WTC11 (cell line): ENCODE measurements around the gene ATP9A. TPM values are rescaled to one million over a fixed set of nuclear protein-coding genes. Genes with fewer than 3 reads are reported as not detected.
"Not testable (repeated sequence)": the region's sequence is repeated elsewhere in the genome, so short reads cannot be mapped to it uniquely, and the experiment has no call there.

Experiments used
- ATAC-seq: fragments of 200-7000 bp; cut with Tn5 transposase; 2 replicates; pipeline ENCODE4 v1.10.0; 2021; ENCODE audit warnings: mild to moderate bottlenecking, moderate library complexity
- CTCF ChIA-PET: fragments of 300-600 bp; sonication (Branson Sonifier 250); formaldehyde crosslinking; loops from one replicate; lab custom pipeline; 2021; ENCODE audit warnings: antibody characterized with exemption; lab: Charles Lee
- POLR2A ChIA-PET: fragments of 350-600 bp; sonication (Branson Sonifier 250); formaldehyde crosslinking; loops from one replicate; lab custom pipeline; 2021; ENCODE audit warnings: antibody characterized with exemption; lab: Charles Lee
- DNase-seq: peaks from one replicate; pipeline ENCODE4 v3.0.0; 2021; ENCODE audit warnings: low spot score
- H3K27ac Mint-ChIP-seq: 2 replicates; pipeline ENCODE4 v1.8.0; 2021; ENCODE audit warnings: mixed read lengths
- H3K27me3 Mint-ChIP-seq: 2 replicates; pipeline ENCODE4 v1.8.0; 2021; ENCODE audit warnings: low read depth, mild to moderate bottlenecking, moderate library complexity, mixed read lengths
- H3K36me3 Mint-ChIP-seq: 2 replicates; pipeline ENCODE4 v1.8.0; 2021; ENCODE audit warnings: mixed read lengths
- H3K4me1 Mint-ChIP-seq: 2 replicates; pipeline ENCODE4 v1.8.0; 2022; ENCODE audit warnings: mixed read lengths
- H3K4me3 Mint-ChIP-seq: 2 replicates; pipeline ENCODE4 v1.8.0; 2021; ENCODE audit warnings: mild to moderate bottlenecking, moderate library complexity, mixed read lengths
- H3K9me3 Mint-ChIP-seq: 2 replicates; pipeline ENCODE4 v1.8.0; 2021; ENCODE audit warnings: mixed read lengths
- ATF1 ChIP-seq: sonication (generic); formaldehyde crosslinking; IDR thresholded peaks from 2 replicates; pipeline ENCODE4 v1.8.1; 2023; ENCODE audit warnings: mild to moderate bottlenecking, moderate library complexity, missing genetic modification reagents
- ATF2 ChIP-seq: sonication (generic); formaldehyde crosslinking; IDR thresholded peaks from 2 replicates; pipeline ENCODE4 v1.8.1; 2022; ENCODE audit warnings: low read depth, missing genetic modification reagents, borderline replicate concordance
- ELF4 ChIP-seq: sonication (generic); formaldehyde crosslinking; IDR thresholded peaks from 2 replicates; pipeline ENCODE4 v1.8.1; 2022; ENCODE audit warnings: low read depth, mild to moderate bottlenecking, moderate library complexity, missing genetic modification reagents
- EMX1 ChIP-seq: fragments of 250-450 bp; sonication (Bioruptor Pico); IDR thresholded peaks from 2 replicates; pipeline ENCODE4 v1.8.0; 2021; ENCODE audit warnings: mild to moderate bottlenecking
- ETV6 ChIP-seq: sonication (generic); formaldehyde crosslinking; IDR thresholded peaks from 2 replicates; pipeline ENCODE4 v1.8.1; 2022; ENCODE audit warnings: mild to moderate bottlenecking, missing genetic modification reagents
- FOXP1 ChIP-seq: sonication (generic); formaldehyde crosslinking; IDR thresholded peaks from 2 replicates; pipeline ENCODE4 v1.8.0; 2022; ENCODE audit warnings: missing genetic modification reagents, mild to moderate bottlenecking, moderate library complexity, borderline replicate concordance
- GRHL2 ChIP-seq: fragments of 250-450 bp; sonication (Bioruptor Pico); IDR thresholded peaks from 2 replicates; pipeline ENCODE4 v1.8.0; 2022; ENCODE audit warnings: mild to moderate bottlenecking, moderate library complexity; ENCODE audit not compliant: insufficient replicate concordance, severe bottlenecking
- IRF1 ChIP-seq: sonication (generic); formaldehyde crosslinking; IDR thresholded peaks from 2 replicates; pipeline ENCODE4 v1.8.0; 2023; ENCODE audit warnings: missing genetic modification reagents
- IRF2 ChIP-seq: sonication (generic); formaldehyde crosslinking; IDR thresholded peaks from 2 replicates; pipeline ENCODE4 v1.8.0; 2022; ENCODE audit warnings: low read depth, missing genetic modification reagents, borderline replicate concordance
- JUN ChIP-seq: sonication (generic); formaldehyde crosslinking; IDR thresholded peaks from 2 replicates; pipeline ENCODE4 v1.8.0; 2023; ENCODE audit warnings: mild to moderate bottlenecking, missing genetic modification reagents
- NFE2L1 ChIP-seq: sonication (generic); formaldehyde crosslinking; IDR thresholded peaks from 2 replicates; pipeline ENCODE4 v1.8.1; 2023; ENCODE audit warnings: missing genetic modification reagents
- TEAD1 ChIP-seq: sonication (generic); formaldehyde crosslinking; IDR thresholded peaks from 2 replicates; pipeline ENCODE4 v1.8.0; 2022; ENCODE audit warnings: mild to moderate bottlenecking, missing genetic modification reagents
- ZBTB21 ChIP-seq: sonication (generic); formaldehyde crosslinking; IDR thresholded peaks from 2 replicates; pipeline ENCODE4 v1.8.1; 2023; ENCODE audit warnings: mild to moderate bottlenecking, missing genetic modification reagents, borderline replicate concordance
- ZMAT4 ChIP-seq: fragments of 250-450 bp; sonication (Bioruptor Pico); IDR thresholded peaks from 2 replicates; pipeline ENCODE4 v1.9.0; 2021; ENCODE audit warnings: mild to moderate bottlenecking
- ZNF232 ChIP-seq: sonication (generic); formaldehyde crosslinking; IDR thresholded peaks from 2 replicates; pipeline ENCODE4 v1.8.0; 2022; ENCODE audit warnings: mild to moderate bottlenecking, missing genetic modification reagents
- ZNF317 ChIP-seq: sonication (generic); formaldehyde crosslinking; IDR thresholded peaks from 2 replicates; pipeline ENCODE4 v1.8.1; 2023; ENCODE audit warnings: low read depth, mild to moderate bottlenecking, moderate library complexity, missing genetic modification reagents, borderline replicate concordance
- ZNF423 ChIP-seq: fragments of 250-450 bp; sonication (Bioruptor Pico); IDR thresholded peaks from 2 replicates; pipeline ENCODE4 v2.1.2; 2022; ENCODE audit warnings: mild to moderate bottlenecking, moderate library complexity
- ZNF671 ChIP-seq: fragments of 250-450 bp; sonication (Bioruptor Pico); IDR thresholded peaks from 2 replicates; pipeline ENCODE4 v1.8.0; 2021; ENCODE audit warnings: mild to moderate bottlenecking
- total RNA-seq: library from RNA; stranded (reverse); gene quantifications from 3 replicates; pipeline ENCODE4 v1.2.3, GENCODE V29; 2021
- TF ChIP-seq, protein P1 (sequence below): sonication (generic); formaldehyde crosslinking; IDR thresholded peaks from 2 replicates; pipeline ENCODE4 v1.8.1; 2022; ENCODE audit warnings: missing genetic modification reagents, borderline replicate concordance
- TF ChIP-seq, protein P2 (sequence below): sonication (generic); formaldehyde crosslinking; IDR thresholded peaks from 2 replicates; pipeline ENCODE4 v1.8.0; 2022; ENCODE audit warnings: mild to moderate bottlenecking, missing genetic modification reagents

ATP9A gene
- total RNA-seq, 1 experiment from 2014 or later = 5.0 TPM

GRCh38 chr20:51687630-51688029 lies 80.6 kb downstream of the ATP9A start:
- H3K4me3 Mint-ChIP-seq = no peak overlapping the region
- H3K27ac Mint-ChIP-seq = no peak overlapping the region
- POLR2A ChIA-PET = no interaction called here
- CTCF ChIA-PET = no interaction called here
- no peaks in the 10 kb centered on the region for H3K36me3 Mint-ChIP-seq
- no peak for DNase-seq
- no peaks in the 10 kb centered on the region for H3K9me3 Mint-ChIP-seq
- TF ChIP-seq EMX1 = no peak
- TF ChIP-seq ZNF232 = no peak
- TF ChIP-seq FOXP1 (CRISPR knock-in tag) = no peak
- H3K27me3 Mint-ChIP-seq = no peaks in the 10 kb centered on the region
- H3K4me1 Mint-ChIP-seq = 0 out of 2 replicates have a peak, but pooled peaks cover 5% of the 10 kb centered on the region
- no peak for ATAC-seq

GRCh38 chr20:51687108-51687507 lies 81.1 kb downstream of the ATP9A start:
- POLR2A ChIA-PET = no interaction called here
- TF ChIP-seq NFE2L1 (no peak), ELF4 (CRISPR knock-in tag) (no peak), ZNF423 (no peak)
- Mint-ChIP-seq H3K4me3 (no peak overlapping the region), H3K27me3 (no peaks in the 10 kb centered on the region), H3K36me3 (no peaks in the 10 kb centered on the region), H3K9me3 (no peaks in the 10 kb centered on the region), H3K27ac (peak overlapping the region; percentile 59), H3K4me1 (0 out of 2 replicates have a peak, but pooled peaks cover 5% of the 10 kb centered on the region)
- CTCF ChIA-PET = no interaction called here
- DNase-seq (no peak), ATAC-seq (no peak)

DNA sequence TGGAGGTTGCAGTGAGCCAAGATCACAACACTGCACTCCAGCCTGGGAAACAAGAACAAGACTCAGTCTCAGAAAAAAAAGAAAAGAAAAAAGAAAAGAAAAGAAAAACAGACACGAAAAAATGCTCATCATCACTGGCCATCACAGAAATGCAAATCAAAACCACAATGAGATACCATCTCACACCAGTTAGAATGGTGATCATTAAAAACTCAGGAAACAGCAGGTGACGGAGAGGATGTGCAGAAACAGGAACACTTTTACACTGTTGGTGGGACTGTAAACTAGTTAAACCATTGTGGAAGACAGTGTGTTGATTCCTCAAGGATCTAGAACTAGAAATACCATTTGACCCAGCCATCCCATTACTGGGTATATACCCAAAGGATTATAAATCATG lies 82.7 kb downstream of the ATP9A start:
- DNase-seq, H3K27ac Mint-ChIP-seq, POLR2A ChIA-PET, H3K36me3 Mint-ChIP-seq, ATAC-seq, CTCF ChIA-PET, H3K27me3 Mint-ChIP-seq, H3K9me3 Mint-ChIP-seq, H3K4me3 Mint-ChIP-seq: not testable (repeated sequence)
- H3K4me1 Mint-ChIP-seq = peaks cover 10% of the 10 kb centered on the region

GRCh38 chr20:51680067-51680749 lies 88.0 kb downstream of the ATP9A start:
- Mint-ChIP-seq H3K4me1 (peaks cover 13% of the 10 kb centered on the region), H3K27me3 (no peaks in the 10 kb centered on the region), H3K9me3 (no peaks in the 10 kb centered on the region), H3K36me3 (no peaks in the 10 kb centered on the region), H3K27ac (no peak overlapping the region), H3K4me3 (no peak overlapping the region)
- no peak for ATAC-seq
- ChIA-PET CTCF (no interaction called here), POLR2A (no interaction called here)
- no peak for DNase-seq
- TF ChIP-seq IRF1 (CRISPR knock-in tag) (no peak), ATF1 (CRISPR knock-in tag) (no peak)

GRCh38 chr20:51679254-51679921 lies 88.8 kb downstream of the ATP9A start:
- ATAC-seq (no peak), DNase-seq (no peak)
- ChIA-PET CTCF (interaction anchor here (1.5 kb wide), 1 partner anchor 21 kb away, joined by 3 read pairs; no protein-coding TSS in a partner anchor), POLR2A (no interaction called here)
- H3K36me3 Mint-ChIP-seq = no peaks in the 10 kb centered on the region
- no peak overlapping the region for H3K4me3 Mint-ChIP-seq
- peaks cover 13% of the 10 kb centered on the region for H3K4me1 Mint-ChIP-seq
- no peaks in the 10 kb centered on the region for H3K27me3 Mint-ChIP-seq
- H3K27ac Mint-ChIP-seq = no peak overlapping the region
- no peaks in the 10 kb centered on the region for H3K9me3 Mint-ChIP-seq
- no peak for TF ChIP-seq ZNF317 (CRISPR knock-in tag)
- TF ChIP-seq IRF2 = no peak
- no peak for TF ChIP-seq ZBTB21 (CRISPR knock-in tag)
- TF ChIP-seq ZNF671 (CRISPR knock-in tag) = no peak
- TF ChIP-seq JUN (CRISPR knock-in tag) = no peak
- TF ChIP-seq GRHL2 (CRISPR knock-in tag) = no peak
- TF ChIP-seq, protein P1, sequence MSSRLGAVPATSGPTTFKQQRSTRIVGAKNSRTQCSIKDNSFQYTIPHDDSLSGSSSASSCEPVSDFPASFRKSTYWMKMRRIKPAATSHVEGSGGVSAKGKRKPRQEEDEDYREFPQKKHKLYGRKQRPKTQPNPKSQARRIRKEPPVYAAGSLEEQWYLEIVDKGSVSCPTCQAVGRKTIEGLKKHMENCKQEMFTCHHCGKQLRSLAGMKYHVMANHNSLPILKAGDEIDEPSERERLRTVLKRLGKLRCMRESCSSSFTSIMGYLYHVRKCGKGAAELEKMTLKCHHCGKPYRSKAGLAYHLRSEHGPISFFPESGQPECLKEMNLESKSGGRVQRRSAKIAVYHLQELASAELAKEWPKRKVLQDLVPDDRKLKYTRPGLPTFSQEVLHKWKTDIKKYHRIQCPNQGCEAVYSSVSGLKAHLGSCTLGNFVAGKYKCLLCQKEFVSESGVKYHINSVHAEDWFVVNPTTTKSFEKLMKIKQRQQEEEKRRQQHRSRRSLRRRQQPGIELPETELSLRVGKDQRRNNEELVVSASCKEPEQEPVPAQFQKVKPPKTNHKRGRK (CRISPR knock-in tag) = no peak
- no peak for TF ChIP-seq ETV6
- TF ChIP-seq TEAD1 (CRISPR knock-in tag) = no peak
- TF ChIP-seq ZMAT4 = no peak
- no peak for TF ChIP-seq ATF2 (CRISPR knock-in tag)
- TF ChIP-seq, protein P2, sequence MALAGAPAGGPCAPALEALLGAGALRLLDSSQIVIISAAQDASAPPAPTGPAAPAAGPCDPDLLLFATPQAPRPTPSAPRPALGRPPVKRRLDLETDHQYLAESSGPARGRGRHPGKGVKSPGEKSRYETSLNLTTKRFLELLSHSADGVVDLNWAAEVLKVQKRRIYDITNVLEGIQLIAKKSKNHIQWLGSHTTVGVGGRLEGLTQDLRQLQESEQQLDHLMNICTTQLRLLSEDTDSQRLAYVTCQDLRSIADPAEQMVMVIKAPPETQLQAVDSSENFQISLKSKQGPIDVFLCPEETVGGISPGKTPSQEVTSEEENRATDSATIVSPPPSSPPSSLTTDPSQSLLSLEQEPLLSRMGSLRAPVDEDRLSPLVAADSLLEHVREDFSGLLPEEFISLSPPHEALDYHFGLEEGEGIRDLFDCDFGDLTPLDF (CRISPR knock-in tag) = no peak
